Muscle layer of colon (tissue), 2 donors: Measurements from ENCODE around the gene DCDC2.
"Not testable (repeated sequence)": the region's sequence is repeated elsewhere in the genome, so short reads cannot be mapped to it uniquely, and the experiment has no call there.

ENCODE experiments used
- H3K27ac ChIP-seq: one replicate; pipeline ENCODE4 v1.7.0; 2013; ENCODE audit warnings: low read depth, mild to moderate bottlenecking, low read length, moderate library complexity
- H3K27me3 ChIP-seq, 2 donors: one replicate each; pipeline ENCODE4 v1.7.0; 2013; ENCODE audit warnings: low read length in 2 of 2, mild to moderate bottlenecking in 2 of 2; ENCODE audit not compliant: insufficient read depth in 2 of 2, control insufficient read depth in 1 of 2
- H3K36me3 ChIP-seq: one replicate; pipeline ENCODE4 v1.7.0; 2013; ENCODE audit warnings: mild to moderate bottlenecking, low read length; ENCODE audit not compliant: insufficient read depth
- H3K4me1 ChIP-seq: one replicate; pipeline ENCODE4 v1.7.0; 2013; ENCODE audit warnings: mild to moderate bottlenecking, low read length; ENCODE audit not compliant: insufficient read depth
- H3K4me3 ChIP-seq, 2 donors: one replicate each; pipeline ENCODE4 v1.7.0; 2013; ENCODE audit warnings: low read length in 2 of 2, low read depth in 1 of 2, mild to moderate bottlenecking in 1 of 2, moderate library complexity in 1 of 2
- H3K9ac ChIP-seq: one replicate; pipeline ENCODE4 v1.7.0; 2013; ENCODE audit warnings: low read length
- H3K9me3 ChIP-seq: one replicate; pipeline ENCODE4 v1.7.0; 2013; ENCODE audit warnings: mild to moderate bottlenecking, low read length
- donor health status: abdominal sarcoma.
- donor health status: Adenocarcinoma of cecum.

Gene DCDC2

DNA sequence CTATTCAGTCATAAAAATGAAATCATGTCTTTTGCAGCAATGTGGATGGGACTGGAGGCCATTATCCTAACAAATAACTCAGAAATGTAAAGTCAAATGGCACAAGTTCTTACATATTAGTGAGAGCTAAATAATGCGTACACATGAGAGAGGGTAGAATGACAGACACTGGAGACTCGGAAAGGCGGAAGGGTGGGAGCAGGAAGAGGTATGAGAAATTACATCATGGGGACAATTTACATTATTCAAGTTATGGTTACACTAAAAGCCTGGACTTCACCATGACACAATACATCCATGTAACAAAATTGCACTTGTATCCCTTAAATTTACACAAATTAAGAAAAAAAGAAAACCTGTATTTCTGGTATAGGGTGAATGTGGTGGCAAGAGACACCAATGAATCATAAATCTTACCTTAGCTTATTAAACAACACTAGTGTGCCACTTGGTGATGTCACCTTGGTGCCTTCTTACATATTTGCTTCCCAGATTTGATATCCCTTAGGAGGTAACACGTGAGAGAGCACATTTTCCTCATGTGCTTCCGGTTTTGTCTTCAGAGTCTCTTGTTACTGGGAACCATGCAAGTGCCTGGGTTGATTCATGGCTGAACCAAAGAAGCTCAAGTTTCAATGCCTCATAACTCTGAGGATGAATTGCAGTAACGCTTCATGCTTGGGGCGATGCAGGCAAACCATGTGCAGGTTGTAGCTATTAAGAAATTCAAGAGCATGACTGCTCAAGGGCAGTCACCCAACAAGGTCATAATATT, 84.6 kb downstream of the DCDC2 start:
- Histone ChIP-seq H3K9ac (no peak overlapping the region), H3K4me1 (peaks cover 4% of the 10 kb centered on the region), H3K9me3 (no peaks in the 10 kb centered on the region), H3K27me3 (no peaks in the 10 kb centered on the region), H3K36me3 (no peaks in the 10 kb centered on the region), H3K4me3 (no peak overlapping the region), H3K27ac (no peak overlapping the region)

DNA sequence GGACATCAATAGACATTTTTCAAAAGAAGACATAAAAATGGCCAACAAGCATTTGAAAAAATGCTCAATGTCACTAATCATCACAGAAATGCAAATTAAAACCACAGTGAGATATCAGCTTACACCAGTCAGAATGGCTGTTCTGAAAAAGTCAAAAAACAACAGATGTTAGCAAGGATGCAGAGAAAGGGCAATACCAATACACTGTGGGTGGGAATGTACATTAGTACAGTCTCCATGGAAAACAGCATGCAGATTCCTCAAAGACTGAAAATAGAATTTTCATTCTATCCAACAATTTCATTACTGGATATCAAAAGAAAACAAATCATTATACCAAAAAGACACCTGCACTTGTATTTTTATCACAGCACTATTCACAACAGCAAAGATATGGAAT, 85.3 kb downstream of the DCDC2 start:
- Histone ChIP-seq H3K27ac (no peak overlapping the region), H3K4me3 (no peak overlapping the region), H3K36me3 (no peaks in the 10 kb centered on the region), H3K4me1 (peaks cover 4% of the 10 kb centered on the region), H3K27me3 (no peaks in the 10 kb centered on the region), H3K9me3 (no peaks in the 10 kb centered on the region), H3K9ac (no peak overlapping the region)

DNA sequence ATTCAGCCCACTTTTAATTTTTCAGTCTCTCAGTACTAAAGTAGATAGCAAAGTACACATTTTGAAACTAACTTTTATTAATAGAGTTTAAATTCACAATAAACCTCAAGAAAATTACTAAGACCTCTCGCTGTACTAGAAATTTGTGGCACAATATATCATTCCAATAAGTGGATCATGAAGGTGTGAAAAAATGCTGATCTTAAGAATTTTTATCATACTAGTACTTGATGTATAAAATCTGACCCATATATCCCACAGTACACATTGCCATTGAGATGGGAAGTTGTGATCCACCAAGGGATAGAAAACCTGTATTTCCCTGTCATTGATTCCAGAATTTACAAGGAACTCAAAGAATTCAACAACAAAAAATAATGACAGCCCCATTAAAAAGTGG, 85.7 kb downstream of the DCDC2 start:
- no peak overlapping the region for H3K27ac ChIP-seq
- H3K9ac ChIP-seq: no peak overlapping the region
- H3K9me3 ChIP-seq: no peaks in the 10 kb centered on the region
- H3K27me3 ChIP-seq: no peaks in the 10 kb centered on the region
- H3K36me3 ChIP-seq: no peaks in the 10 kb centered on the region
- H3K4me3 ChIP-seq: no peak overlapping the region
- H3K4me1 ChIP-seq: peaks cover 4% of the 10 kb centered on the region

DNA sequence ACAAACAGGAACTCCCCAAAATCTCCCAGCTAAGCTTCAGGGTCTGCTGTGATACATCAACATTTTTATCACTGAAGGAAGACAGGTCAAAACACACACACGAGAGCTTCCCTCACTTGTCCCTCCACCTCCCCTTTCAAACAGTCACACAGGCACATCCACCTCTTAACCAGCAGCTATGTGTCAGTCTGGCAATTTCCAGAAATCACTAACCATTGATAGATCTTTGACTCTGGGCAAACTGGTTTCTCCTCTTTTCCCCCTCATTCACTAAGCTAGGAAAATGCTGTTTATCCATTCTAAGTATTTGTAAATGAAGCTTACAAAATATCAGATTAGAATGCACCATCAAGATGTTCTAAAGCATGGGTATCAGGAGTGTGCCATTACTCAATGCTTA, 87.8 kb downstream of the DCDC2 start:
- Histone ChIP-seq H3K9ac (no peak overlapping the region), H3K4me1 (peaks cover 4% of the 10 kb centered on the region), H3K9me3 (no peaks in the 10 kb centered on the region), H3K4me3 (no peak overlapping the region), H3K27me3 (no peaks in the 10 kb centered on the region), H3K36me3 (no peaks in the 10 kb centered on the region), H3K27ac (no peak overlapping the region)

DNA sequence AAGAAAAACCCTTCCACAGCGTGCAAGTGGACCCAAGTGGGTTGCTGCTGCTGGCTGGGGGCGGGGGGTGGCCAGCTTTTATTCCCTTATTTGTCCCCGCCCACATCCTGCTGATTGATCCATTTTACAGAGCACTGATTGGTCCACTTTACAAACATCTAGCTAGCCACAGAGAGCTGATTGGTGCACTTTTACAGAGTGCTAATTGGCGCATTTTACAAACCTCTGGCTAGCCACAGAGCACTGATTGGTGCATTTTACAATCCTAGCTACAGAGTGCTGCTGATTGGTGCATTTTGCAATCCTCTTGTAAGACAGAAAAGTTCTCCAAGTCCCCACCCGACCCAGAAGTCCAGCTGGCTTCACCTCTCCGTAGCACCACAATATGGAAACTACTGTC, 99.6 kb downstream of the DCDC2 start:
- H3K9me3 ChIP-seq, H3K9ac ChIP-seq, H3K27me3 ChIP-seq, H3K4me3 ChIP-seq, H3K4me1 ChIP-seq, H3K27ac ChIP-seq, H3K36me3 ChIP-seq: not testable (repeated sequence)

DNA sequence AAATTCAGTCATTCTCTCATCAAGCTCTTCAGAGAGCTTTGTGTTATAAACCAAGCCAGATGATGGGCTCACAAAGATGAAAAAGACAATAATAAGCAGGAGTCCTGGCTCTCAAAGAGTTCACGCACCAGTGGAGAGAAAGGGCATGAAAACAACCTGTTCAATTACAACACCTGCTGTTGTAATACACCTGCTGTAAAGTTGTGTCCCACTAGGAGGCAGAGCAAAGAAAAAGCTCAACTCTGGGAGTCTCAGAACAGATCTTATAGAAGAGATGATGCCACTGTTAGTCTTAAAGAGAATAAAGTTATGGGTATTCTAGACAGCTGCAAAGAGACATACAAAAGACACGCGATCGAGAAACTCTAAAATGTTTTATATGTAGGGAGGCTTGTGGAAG, 100.6 kb downstream of the DCDC2 start:
- Histone ChIP-seq H3K27me3 (no peaks in the 10 kb centered on the region), H3K9ac (no peak overlapping the region), H3K36me3 (no peaks in the 10 kb centered on the region), H3K4me1 (no peaks in the 10 kb centered on the region), H3K27ac (no peak overlapping the region), H3K4me3 (no peak overlapping the region), H3K9me3 (no peaks in the 10 kb centered on the region)

DNA sequence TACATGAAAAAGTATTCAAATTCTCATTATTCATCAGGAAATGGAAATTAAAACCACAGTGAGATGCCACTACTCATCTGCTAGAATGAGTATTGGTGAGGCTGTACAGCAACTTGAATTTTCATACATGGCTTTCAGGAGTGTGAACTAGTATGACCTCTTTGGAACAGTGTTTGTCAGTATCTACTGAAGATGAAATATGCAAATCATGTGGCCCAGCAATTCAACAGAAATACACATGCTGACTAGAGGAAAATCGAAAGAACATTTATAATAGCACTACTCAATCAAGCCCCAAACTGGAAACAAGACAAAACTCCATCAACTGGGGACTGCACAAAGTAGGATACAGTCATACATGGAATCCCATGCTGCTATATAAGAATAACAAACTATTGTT, 102.2 kb downstream of the DCDC2 start:
- no peak overlapping the region for H3K4me3 ChIP-seq
- no peaks in the 10 kb centered on the region for H3K4me1 ChIP-seq
- H3K36me3 ChIP-seq: no peaks in the 10 kb centered on the region
- no peak overlapping the region for H3K27ac ChIP-seq
- no peak overlapping the region for H3K9ac ChIP-seq
- no peaks in the 10 kb centered on the region for H3K9me3 ChIP-seq
- no peaks in the 10 kb centered on the region for H3K27me3 ChIP-seq

DNA sequence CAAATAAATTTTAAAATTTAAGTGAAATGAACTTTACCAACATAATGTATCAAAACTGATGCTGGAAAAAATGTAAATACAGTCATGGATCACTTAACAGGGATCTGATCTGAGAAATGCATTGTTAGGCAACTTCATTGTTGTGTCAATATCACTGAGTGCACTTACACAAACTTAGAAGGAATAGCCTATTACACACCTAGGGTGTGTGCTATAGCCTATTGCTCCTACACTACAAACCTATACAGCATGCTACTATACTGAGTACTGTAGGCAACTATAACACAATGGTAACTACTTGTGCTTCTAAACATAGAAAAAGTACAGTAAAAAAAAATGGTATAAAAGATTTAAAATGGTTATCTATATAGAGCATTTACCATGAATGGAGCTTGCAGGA, 104.5 kb downstream of the DCDC2 start:
- H3K4me1 ChIP-seq: no peaks in the 10 kb centered on the region
- H3K27ac ChIP-seq: no peak overlapping the region
- H3K36me3 ChIP-seq: no peaks in the 10 kb centered on the region
- H3K9ac ChIP-seq: no peak overlapping the region
- no peaks in the 10 kb centered on the region for H3K27me3 ChIP-seq
- H3K4me3 ChIP-seq: no peak overlapping the region
- no peaks in the 10 kb centered on the region for H3K9me3 ChIP-seq

DNA sequence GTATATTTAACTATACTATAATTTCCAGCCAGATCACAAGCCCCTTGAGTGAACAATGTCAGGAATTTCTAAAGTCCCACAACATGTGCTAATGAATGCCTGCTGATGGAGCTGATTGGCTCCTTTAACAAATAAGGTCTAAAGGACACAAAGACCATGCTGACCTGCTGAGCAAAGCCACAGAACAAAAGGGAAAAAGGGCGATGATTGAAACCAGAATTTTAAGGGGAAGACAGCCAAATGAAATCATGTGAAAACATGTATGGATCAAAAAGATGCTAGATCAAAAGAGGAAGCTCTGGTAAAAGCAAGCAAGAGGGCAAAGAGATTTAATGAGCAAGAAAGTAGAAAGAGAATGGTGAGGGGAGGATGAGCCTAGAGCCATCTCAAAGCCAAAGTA, 105.6 kb downstream of the DCDC2 start:
- Histone ChIP-seq H3K4me3 (no peak overlapping the region), H3K36me3 (no peaks in the 10 kb centered on the region), H3K4me1 (no peaks in the 10 kb centered on the region), H3K9ac (no peak overlapping the region), H3K27me3 (no peaks in the 10 kb centered on the region), H3K9me3 (no peaks in the 10 kb centered on the region), H3K27ac (no peak overlapping the region)

DNA sequence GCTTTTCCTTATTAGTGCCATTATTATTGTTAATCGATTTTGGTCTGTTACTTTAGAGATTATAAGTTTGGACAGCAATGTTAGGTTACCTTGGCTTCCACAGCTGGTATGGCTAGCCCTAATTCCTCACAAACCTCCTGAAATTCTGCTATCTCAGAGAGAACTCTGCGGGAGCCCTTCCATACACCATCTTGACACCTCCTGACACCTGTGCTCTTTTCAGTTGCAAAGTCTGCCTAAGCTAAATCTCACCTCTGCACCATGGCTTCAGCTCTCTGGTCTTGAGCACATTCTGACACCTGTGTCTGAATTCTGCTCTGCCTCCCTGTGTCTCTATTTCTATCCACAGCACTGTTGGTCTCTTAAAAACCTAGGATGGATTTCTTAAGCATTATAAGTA, 106.5 kb downstream of the DCDC2 start:
- no peak overlapping the region for H3K9ac ChIP-seq
- no peaks in the 10 kb centered on the region for H3K36me3 ChIP-seq
- H3K4me3 ChIP-seq: no peak overlapping the region
- H3K27ac ChIP-seq: no peak overlapping the region
- no peaks in the 10 kb centered on the region for H3K9me3 ChIP-seq
- H3K27me3 ChIP-seq: no peaks in the 10 kb centered on the region
- H3K4me1 ChIP-seq: no peaks in the 10 kb centered on the region

DNA sequence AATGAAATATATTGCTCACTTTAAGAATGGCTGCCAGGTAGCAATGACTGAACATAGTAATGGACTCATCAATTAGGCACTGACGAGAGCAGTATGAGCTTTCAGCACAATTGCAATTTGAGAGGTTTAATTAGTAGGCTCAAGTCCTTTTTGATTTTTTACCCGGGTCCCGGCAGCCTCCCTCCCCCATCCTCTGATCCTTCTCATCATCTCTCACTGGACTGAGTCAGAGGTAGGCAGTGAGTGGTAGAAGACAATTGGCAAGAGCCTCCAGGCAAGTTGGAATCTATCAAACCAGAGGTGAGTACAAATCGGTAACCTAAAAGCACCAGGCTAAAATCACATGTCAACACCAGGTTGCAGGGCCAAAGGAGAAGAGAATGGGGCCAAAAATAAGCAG, 107.9 kb downstream of the DCDC2 start:
- Histone ChIP-seq H3K27ac (no peak overlapping the region), H3K4me3 (no peak overlapping the region), H3K9ac (no peak overlapping the region), H3K9me3 (no peaks in the 10 kb centered on the region), H3K4me1 (peaks cover 6% of the 10 kb centered on the region), H3K27me3 (no peaks in the 10 kb centered on the region), H3K36me3 (no peaks in the 10 kb centered on the region)

DNA sequence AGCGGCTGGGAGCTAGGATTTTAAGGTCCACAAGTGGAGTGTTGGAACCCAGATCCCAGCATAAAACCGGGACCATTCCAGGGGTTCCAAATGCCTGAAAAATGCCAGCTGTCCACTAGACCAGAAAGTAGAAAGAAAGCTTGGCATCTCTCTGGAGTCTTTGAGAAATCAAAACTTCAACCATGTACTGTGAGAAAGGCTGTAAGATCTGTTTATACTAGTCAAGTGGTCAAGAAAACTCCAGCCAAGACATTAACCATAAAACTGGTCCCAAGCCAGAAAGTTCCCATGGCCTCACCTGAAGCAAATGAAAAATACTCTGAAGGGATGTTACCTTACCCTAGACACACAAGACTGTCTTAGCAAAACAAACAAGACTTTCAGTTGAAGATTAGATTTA, 112.6 kb downstream of the DCDC2 start:
- no peaks in the 10 kb centered on the region for H3K9me3 ChIP-seq
- H3K27me3 ChIP-seq: no peaks in the 10 kb centered on the region
- peaks cover 25% of the 10 kb centered on the region for H3K4me1 ChIP-seq
- no peak overlapping the region for H3K4me3 ChIP-seq
- no peaks in the 10 kb centered on the region for H3K36me3 ChIP-seq
- H3K9ac ChIP-seq: no peak overlapping the region
- no peak overlapping the region for H3K27ac ChIP-seq
